Measurements from ENCODE around the gene PLOD2.

GRCh38 chr3:146142757-146143156 lies 18.2 kb downstream of the PLOD2 start:
- TF ChIP-seq CTCF (IDR thresholded peaks at IDR 0.05; ENCODE audit: low read length) (no peak), EZH2 (optimal IDR thresholded peaks at IDR 0.05; ENCODE audit: low read depth, low read length) (no peak)
